Measurements from ENCODE around the gene RHCG.

DNA sequence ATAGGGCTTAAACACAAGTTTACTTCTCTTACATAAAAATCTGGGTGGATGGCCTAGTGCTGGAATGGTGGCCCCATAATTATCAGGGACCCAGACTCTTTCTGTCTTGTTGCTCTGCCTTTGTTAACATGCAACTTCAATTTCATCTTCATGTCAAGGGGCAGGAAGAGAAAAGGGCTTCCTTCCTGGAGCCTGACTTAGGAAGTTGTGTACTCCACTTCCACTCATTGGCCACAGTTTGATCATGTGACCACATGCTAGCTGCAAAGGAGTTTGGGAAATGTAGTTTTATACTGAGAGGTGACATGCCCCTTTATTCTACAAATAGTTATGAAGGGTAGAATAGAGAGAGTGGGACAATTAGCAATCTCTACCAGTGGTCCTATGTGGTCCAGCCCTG is 39.3 kb downstream of the RHCG start:
- TF ChIP-seq CTCF (IDR thresholded peaks at IDR 0.05) (no peak), POLR2A (IDR thresholded peaks at IDR 0.05) (no peak)
